Astrocyte (in vitro differentiated cells and primary cell): ENCODE data around the gene NCOA1.

Source experiments
- EZH2 ChIP-seq: IDR thresholded peaks from 2 replicates; pipeline ENCODE4 v1.6.1; 2012; ENCODE audit warnings: mild to moderate bottlenecking, low read length, inconsistent platforms; ENCODE audit not compliant: insufficient read depth
- TF ChIP-seq, protein P1 (sequence below): IDR thresholded peaks from 2 replicates; pipeline ENCODE4 v1.5.1; 2011; ENCODE audit warnings: low read depth, mild to moderate bottlenecking, inconsistent platforms, low read length, moderate library complexity; ENCODE audit not compliant: insufficient read depth

DNA sequence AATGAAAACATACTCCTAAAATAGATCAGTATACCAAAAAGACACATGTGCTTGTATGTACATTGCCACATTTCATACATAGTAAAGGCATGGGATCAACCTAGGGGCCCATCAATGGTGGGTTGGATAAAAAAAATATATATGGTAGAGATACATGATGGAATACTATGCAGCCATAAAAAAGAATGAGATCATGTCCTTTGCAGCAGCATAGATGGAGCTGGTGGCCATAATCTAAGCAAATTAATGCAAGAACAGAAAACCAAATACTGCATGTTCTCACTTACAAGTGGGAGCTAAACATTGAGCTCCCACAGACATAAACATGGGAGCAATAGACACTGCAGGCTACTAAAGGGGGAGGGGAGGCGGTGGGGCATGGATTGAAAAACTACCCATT lies 18.6 kb upstream of the NCOA1 start:
- TF ChIP-seq, protein P1, sequence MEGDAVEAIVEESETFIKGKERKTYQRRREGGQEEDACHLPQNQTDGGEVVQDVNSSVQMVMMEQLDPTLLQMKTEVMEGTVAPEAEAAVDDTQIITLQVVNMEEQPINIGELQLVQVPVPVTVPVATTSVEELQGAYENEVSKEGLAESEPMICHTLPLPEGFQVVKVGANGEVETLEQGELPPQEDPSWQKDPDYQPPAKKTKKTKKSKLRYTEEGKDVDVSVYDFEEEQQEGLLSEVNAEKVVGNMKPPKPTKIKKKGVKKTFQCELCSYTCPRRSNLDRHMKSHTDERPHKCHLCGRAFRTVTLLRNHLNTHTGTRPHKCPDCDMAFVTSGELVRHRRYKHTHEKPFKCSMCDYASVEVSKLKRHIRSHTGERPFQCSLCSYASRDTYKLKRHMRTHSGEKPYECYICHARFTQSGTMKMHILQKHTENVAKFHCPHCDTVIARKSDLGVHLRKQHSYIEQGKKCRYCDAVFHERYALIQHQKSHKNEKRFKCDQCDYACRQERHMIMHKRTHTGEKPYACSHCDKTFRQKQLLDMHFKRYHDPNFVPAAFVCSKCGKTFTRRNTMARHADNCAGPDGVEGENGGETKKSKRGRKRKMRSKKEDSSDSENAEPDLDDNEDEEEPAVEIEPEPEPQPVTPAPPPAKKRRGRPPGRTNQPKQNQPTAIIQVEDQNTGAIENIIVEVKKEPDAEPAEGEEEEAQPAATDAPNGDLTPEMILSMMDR, result no peak
- no peak for TF ChIP-seq EZH2
